H9 (cell line): ENCODE data around the gene PRUNE2. TPM values are rescaled to one million over a fixed set of nuclear protein-coding genes. Genes with fewer than 3 reads are reported as not detected.
A peak's percentile ranks its signal among the peaks of the same experiment; 100 is the strongest.

Experiments
- DNase-seq: peaks from one replicate; pipeline ENCODE4 v3.0.0-alpha.2; 2017
- H2AFZ ChIP-seq: one replicate; pipeline ENCODE4 v1.6.1; 2013; ENCODE audit warnings: mild to moderate bottlenecking, low read length, control low read depth, moderate library complexity
- H2AK5ac ChIP-seq: 2 replicates; pipeline ENCODE4 v1.6.1; 2013; ENCODE audit warnings: low read length, control low read depth, mixed read lengths; ENCODE audit not compliant: insufficient read length
- H2BK120ac ChIP-seq: one replicate; pipeline ENCODE4 v1.6.1; 2013; ENCODE audit warnings: low read depth, mild to moderate bottlenecking, low read length, control low read depth, inconsistent platforms; ENCODE audit not compliant: poor library complexity, severe bottlenecking
- H2BK12ac ChIP-seq: 2 replicates; pipeline ENCODE4 v1.6.1; 2013; ENCODE audit warnings: low read length, control low read depth, mixed read lengths, low read depth; ENCODE audit not compliant: insufficient read length
- H2BK15ac ChIP-seq: 2 replicates; pipeline ENCODE4 v1.6.1; 2013; ENCODE audit warnings: low read depth, low read length, control low read depth
- H2BK20ac ChIP-seq: one replicate; pipeline ENCODE4 v1.6.1; 2013; ENCODE audit warnings: low read depth, mild to moderate bottlenecking, low read length, control low read depth, inconsistent platforms; ENCODE audit not compliant: poor library complexity, severe bottlenecking
- H2BK5ac ChIP-seq: 2 replicates; pipeline ENCODE4 v1.6.1; 2013; ENCODE audit warnings: low read length, control low read depth, mixed read lengths; ENCODE audit not compliant: insufficient read length
- H3K14ac ChIP-seq: 2 replicates; pipeline ENCODE4 v1.6.1; 2013; ENCODE audit warnings: low read length, control low read depth; ENCODE audit not compliant: insufficient read depth
- H3K18ac ChIP-seq: 2 replicates; pipeline ENCODE4 v1.6.1; 2013; ENCODE audit warnings: low read depth, mild to moderate bottlenecking, mixed read lengths, low read length, control low read depth; ENCODE audit not compliant: insufficient read length
- H3K23ac ChIP-seq: 2 replicates; pipeline ENCODE4 v1.6.1; 2013; ENCODE audit warnings: low read length, control low read depth, mixed read lengths, low read depth; ENCODE audit not compliant: insufficient read length
- H3K23me2 ChIP-seq: 2 replicates; pipeline ENCODE4 v1.6.1; 2013; ENCODE audit warnings: low read depth, mild to moderate bottlenecking, mixed read lengths, low read length, control low read depth; ENCODE audit not compliant: insufficient read length, poor library complexity, severe bottlenecking
- H3K27ac ChIP-seq: 2 replicates; pipeline ENCODE4 v1.5.1; 2013; ENCODE audit warnings: low read length, control low read depth, mixed read lengths, low read depth; ENCODE audit not compliant: insufficient read length
- H3K27me3 ChIP-seq: 2 replicates; pipeline ENCODE4 v1.6.1; 2013; ENCODE audit warnings: low read length, control low read depth, inconsistent platforms; ENCODE audit not compliant: insufficient read depth
- H3K4ac ChIP-seq: 2 replicates; pipeline ENCODE4 v1.6.1; 2013; ENCODE audit warnings: low read depth, mild to moderate bottlenecking, control low read depth, inconsistent platforms, low read length, moderate library complexity
- H3K4me1 ChIP-seq: 2 replicates; pipeline ENCODE4 v1.6.1; 2013; ENCODE audit warnings: low read length, control low read depth, inconsistent platforms; ENCODE audit not compliant: insufficient read depth
- H3K4me2 ChIP-seq: 2 replicates; pipeline ENCODE4 v1.6.1; 2013; ENCODE audit warnings: low read length, control low read depth, mixed read lengths; ENCODE audit not compliant: insufficient read length, insufficient read depth
- H3K56ac ChIP-seq: 2 replicates; pipeline ENCODE4 v1.6.1; 2013; ENCODE audit warnings: low read depth, mild to moderate bottlenecking, mixed read lengths, low read length, control low read depth; ENCODE audit not compliant: insufficient read length
- H3K79me1 ChIP-seq: 2 replicates; pipeline ENCODE4 v1.6.1; 2013; ENCODE audit warnings: low read depth, mild to moderate bottlenecking, moderate library complexity, low read length, control low read depth, inconsistent platforms; ENCODE audit not compliant: insufficient read depth, poor library complexity, severe bottlenecking
- H3K79me2 ChIP-seq: 2 replicates; pipeline ENCODE4 v1.6.1; 2013; ENCODE audit warnings: low read length, control low read depth, inconsistent platforms; ENCODE audit not compliant: insufficient read depth
- H3K9ac ChIP-seq: 2 replicates; pipeline ENCODE4 v1.6.1; 2013; ENCODE audit warnings: low read length, control low read depth, mixed read lengths; ENCODE audit not compliant: insufficient read length; ENCODE audit errors: extremely low read depth
- H3K9me3 ChIP-seq: one replicate; pipeline ENCODE4 v1.6.1; 2013; ENCODE audit warnings: low read depth, low read length, inconsistent platforms; ENCODE audit not compliant: control insufficient read depth
- H3T11ph ChIP-seq: one replicate; pipeline ENCODE4 v1.6.1; 2013; ENCODE audit warnings: mild to moderate bottlenecking, low read length, control low read depth, inconsistent platforms
- H4K20me1 ChIP-seq: one replicate; pipeline ENCODE4 v1.6.1; 2013; ENCODE audit not compliant: control insufficient read depth, insufficient read length, insufficient read depth
- H4K5ac ChIP-seq: 2 replicates; pipeline ENCODE4 v1.6.1; 2013; ENCODE audit warnings: low read depth, mild to moderate bottlenecking, mixed read lengths, low read length, control low read depth; ENCODE audit not compliant: insufficient read length
- H4K8ac ChIP-seq: replicated peaks from 2 replicates; pipeline ENCODE4 v1.6.1; 2013; ENCODE audit warnings: low read length, control low read depth, mixed read lengths, low read depth; ENCODE audit not compliant: insufficient read length
- H4K91ac ChIP-seq: 2 replicates; pipeline ENCODE4 v1.6.1; 2013; ENCODE audit warnings: low read depth, mild to moderate bottlenecking, moderate library complexity, mixed read lengths, low read length, control low read depth; ENCODE audit not compliant: insufficient read length
- H3K27ac Mint-ChIP-seq, 3 experiments: 2 replicates in 2 of 3; 3 replicates in 1 of 3; pipeline ENCODE4 v1.8.0; 2020 to 2021; ENCODE audit warnings: mixed read lengths in 3 of 3, mild to moderate bottlenecking in 1 of 3, moderate library complexity in 1 of 3
- H3K27me3 Mint-ChIP-seq: 2 replicates; pipeline ENCODE4 v1.8.0; 2021; ENCODE audit warnings: low read depth, mild to moderate bottlenecking, moderate library complexity, mixed read lengths
- H3K36me3 Mint-ChIP-seq, 3 experiments: 2 replicates in 2 of 3; 3 replicates in 1 of 3; pipeline ENCODE4 v1.8.0; 2020 to 2021; ENCODE audit warnings: low read depth in 3 of 3, mixed read lengths in 3 of 3; ENCODE audit not compliant: insufficient read depth in 1 of 3
- H3K4me1 Mint-ChIP-seq, 2 experiments: 2 replicates each; pipeline ENCODE4 v1.8.0; 2020; ENCODE audit warnings: mixed read lengths in 2 of 2
- H3K4me3 Mint-ChIP-seq, 2 experiments: 2 replicates in 1 of 2; 3 replicates in 1 of 2; pipeline ENCODE4 v1.8.0; 2020 to 2021; ENCODE audit warnings: mild to moderate bottlenecking in 2 of 2, mixed read lengths in 2 of 2, moderate library complexity in 1 of 2
- H3K9me3 Mint-ChIP-seq, 2 experiments: 2 replicates in 1 of 2; 3 replicates in 1 of 2; pipeline ENCODE4 v1.8.0; 2020; ENCODE audit warnings: mild to moderate bottlenecking in 2 of 2, mixed read lengths in 2 of 2, moderate library complexity in 1 of 2
- WGBS: extraction: QIAGEN DNeasy Blood & Tissue Kit; methylation state at CpG from one replicate; pipeline ENCODE4 v1.1.7; 2013; ENCODE audit warnings: missing lambda C conversion rate, low lambda C conversion rate, mixed read lengths; ENCODE audit not compliant: insufficient read length; ENCODE audit errors: extremely low coverage; 5-methylcytosine and 5-hydroxymethylcytosine counted together
- long read RNA-seq: library from polyadenylated mRNA; unstranded; transcript quantifications from one replicate; pipeline ENCODE4 v2.0.0, GENCODE V29; 2020
- total RNA-seq: library from RNA; stranded (reverse); gene quantifications from 2 replicates; pipeline ENCODE4 v1.2.1, GENCODE V29; 2021
- TF ChIP-seq, protein P1 (sequence below): fragments of 200-600 bp; sonication (generic); conservative IDR thresholded peaks from 3 replicates; pipeline ENCODE4 v1.8.0; 2021; ENCODE audit warnings: antibody characterized with exemption, mild to moderate bottlenecking

Gene PRUNE2, protein sequence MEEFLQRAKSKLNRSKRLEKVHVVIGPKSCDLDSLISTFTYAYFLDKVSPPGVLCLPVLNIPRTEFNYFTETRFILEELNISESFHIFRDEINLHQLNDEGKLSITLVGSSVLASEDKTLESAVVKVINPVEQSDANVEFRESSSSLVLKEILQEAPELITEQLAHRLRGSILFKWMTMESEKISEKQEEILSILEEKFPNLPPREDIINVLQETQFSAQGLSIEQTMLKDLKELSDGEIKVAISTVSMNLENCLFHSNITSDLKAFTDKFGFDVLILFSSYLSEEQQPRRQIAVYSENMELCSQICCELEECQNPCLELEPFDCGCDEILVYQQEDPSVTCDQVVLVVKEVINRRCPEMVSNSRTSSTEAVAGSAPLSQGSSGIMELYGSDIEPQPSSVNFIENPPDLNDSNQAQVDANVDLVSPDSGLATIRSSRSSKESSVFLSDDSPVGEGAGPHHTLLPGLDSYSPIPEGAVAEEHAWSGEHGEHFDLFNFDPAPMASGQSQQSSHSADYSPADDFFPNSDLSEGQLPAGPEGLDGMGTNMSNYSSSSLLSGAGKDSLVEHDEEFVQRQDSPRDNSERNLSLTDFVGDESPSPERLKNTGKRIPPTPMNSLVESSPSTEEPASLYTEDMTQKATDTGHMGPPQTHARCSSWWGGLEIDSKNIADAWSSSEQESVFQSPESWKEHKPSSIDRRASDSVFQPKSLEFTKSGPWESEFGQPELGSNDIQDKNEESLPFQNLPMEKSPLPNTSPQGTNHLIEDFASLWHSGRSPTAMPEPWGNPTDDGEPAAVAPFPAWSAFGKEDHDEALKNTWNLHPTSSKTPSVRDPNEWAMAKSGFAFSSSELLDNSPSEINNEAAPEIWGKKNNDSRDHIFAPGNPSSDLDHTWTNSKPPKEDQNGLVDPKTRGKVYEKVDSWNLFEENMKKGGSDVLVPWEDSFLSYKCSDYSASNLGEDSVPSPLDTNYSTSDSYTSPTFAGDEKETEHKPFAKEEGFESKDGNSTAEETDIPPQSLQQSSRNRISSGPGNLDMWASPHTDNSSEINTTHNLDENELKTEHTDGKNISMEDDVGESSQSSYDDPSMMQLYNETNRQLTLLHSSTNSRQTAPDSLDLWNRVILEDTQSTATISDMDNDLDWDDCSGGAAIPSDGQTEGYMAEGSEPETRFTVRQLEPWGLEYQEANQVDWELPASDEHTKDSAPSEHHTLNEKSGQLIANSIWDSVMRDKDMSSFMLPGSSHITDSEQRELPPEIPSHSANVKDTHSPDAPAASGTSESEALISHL (N-terminal part only)
- total RNA-seq = 9.7 and 12.1 TPM in 2 replicates
- long read RNA-seq, partial matches to known transcripts = 2 of 10 reads
- long read RNA-seq, other reads (novel, unspliced or antisense) = 8 of 10 reads

DNA sequence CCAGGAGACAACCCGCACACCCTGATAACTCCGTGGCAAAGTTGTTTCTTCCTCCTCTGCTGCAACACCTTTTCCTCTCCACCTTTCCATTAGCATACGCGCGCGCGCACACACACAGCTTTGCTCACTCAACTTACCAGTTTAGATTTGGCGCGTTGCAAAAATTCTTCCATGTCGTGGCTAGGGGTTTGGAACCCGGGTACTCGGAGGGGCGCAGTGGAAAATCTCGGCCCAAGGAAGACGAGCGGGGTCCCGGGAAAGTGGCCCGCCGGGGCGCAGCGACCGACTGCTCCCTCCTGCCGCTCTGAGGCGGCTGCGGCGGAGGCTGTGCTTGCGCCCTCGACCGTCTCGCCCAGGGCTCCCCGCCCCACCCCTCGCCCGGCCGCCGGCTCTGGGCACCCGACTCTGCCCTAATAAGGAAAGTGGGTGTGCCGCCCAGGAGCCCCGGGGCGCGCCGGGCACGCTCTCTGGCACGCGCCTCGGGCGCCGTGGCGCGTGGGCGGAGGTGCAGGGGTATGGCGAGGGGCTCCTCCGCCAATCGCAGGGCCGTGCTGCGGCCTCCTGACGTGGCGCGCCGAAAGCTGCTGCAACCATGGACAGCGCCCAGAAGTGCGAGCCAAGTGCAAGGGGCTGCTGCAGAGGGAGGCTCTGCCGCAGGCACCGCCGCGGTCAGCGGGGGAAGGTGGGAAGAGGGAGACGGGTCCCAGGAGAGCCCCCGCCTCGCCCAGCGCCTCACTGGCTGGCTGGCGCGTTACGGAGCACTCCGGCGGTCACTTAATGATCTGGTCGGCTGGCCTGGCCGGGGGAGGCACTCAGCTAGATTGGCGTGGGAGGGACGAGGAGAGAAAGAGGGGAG lies at the start of gene PRUNE2:
PRUNE2 (minus strand) TSS at position 324 of the 856 bp plus-strand sequence; CDS start at position 173, 151 bp downstream.
- peaks cover 25 to 30% of the 10 kb centered on the region in 2 experiments for H3K4me1 Mint-ChIP-seq

More for the DNA sequence above, at the start of gene PRUNE2:
- Histone ChIP-seq H3K9me3 (no peaks in the 10 kb centered on the region), H4K91ac (no peak within 1 kb of the TSS), H2BK12ac (no peak within 1 kb of the TSS), H2AFZ (peak within 1 kb of the TSS; percentile 65), H3K27me3 (peaks cover 3% of the 10 kb centered on the region; the same call in 1 of the 2 replicates), H4K20me1 (no peaks in the 10 kb centered on the region), H3K4ac (no peak within 1 kb of the TSS), H3K4me2 (peak within 1 kb of the TSS; percentile 97), H3K9ac (peak within 1 kb of the TSS; percentile 60), H3K23ac (no peak within 1 kb of the TSS), H3K14ac (peak within 1 kb of the TSS; percentile 53; the same call in 1 of the 2 replicates), H3K79me1 (no peaks in the 10 kb centered on the region), H3K23me2 (peaks cover 12% of the 10 kb centered on the region), H3K4me1 (peaks cover 4% of the 10 kb centered on the region; the same call in 1 of the 2 replicates), H4K5ac (no peak within 1 kb of the TSS), H3K79me2 (no peaks in the 10 kb centered on the region), H2BK120ac (no peak within 1 kb of the TSS), H2BK5ac (no peak within 1 kb of the TSS), H2BK20ac (no peak within 1 kb of the TSS), H3K27ac (no peak within 1 kb of the TSS), H4K8ac (no peak within 1 kb of the TSS), H2AK5ac (no peak within 1 kb of the TSS), H3T11ph (no peak within 1 kb of the TSS), H3K18ac (peak within 1 kb of the TSS; percentile 63), H2BK15ac (no peak within 1 kb of the TSS), H3K56ac (no peak within 1 kb of the TSS)
- peak within 1 kb of the TSS; percentile 87 to 92 for H3K4me3 Mint-ChIP-seq
- no peaks in the 10 kb centered on the region for H3K9me3 Mint-ChIP-seq
- H3K27ac Mint-ChIP-seq = peak within 1 kb of the TSS in 2 of 3 experiments; percentile 38 to 80; a peak in 5 of 7 replicates
- no peaks in the 10 kb centered on the region for H3K36me3 Mint-ChIP-seq
- peak; percentile 97 for DNase-seq
- TF ChIP-seq, protein P1, sequence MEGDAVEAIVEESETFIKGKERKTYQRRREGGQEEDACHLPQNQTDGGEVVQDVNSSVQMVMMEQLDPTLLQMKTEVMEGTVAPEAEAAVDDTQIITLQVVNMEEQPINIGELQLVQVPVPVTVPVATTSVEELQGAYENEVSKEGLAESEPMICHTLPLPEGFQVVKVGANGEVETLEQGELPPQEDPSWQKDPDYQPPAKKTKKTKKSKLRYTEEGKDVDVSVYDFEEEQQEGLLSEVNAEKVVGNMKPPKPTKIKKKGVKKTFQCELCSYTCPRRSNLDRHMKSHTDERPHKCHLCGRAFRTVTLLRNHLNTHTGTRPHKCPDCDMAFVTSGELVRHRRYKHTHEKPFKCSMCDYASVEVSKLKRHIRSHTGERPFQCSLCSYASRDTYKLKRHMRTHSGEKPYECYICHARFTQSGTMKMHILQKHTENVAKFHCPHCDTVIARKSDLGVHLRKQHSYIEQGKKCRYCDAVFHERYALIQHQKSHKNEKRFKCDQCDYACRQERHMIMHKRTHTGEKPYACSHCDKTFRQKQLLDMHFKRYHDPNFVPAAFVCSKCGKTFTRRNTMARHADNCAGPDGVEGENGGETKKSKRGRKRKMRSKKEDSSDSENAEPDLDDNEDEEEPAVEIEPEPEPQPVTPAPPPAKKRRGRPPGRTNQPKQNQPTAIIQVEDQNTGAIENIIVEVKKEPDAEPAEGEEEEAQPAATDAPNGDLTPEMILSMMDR = no peak
- WGBS = no CpG with 5 or more reads among the region's 79 CpGs
- peaks cover 54% of the 10 kb centered on the region for H3K27me3 Mint-ChIP-seq
